Transverse colon (tissue), 4 donors: ENCODE data around the gene IL17RB.

ENCODE experiments used
- POLR2A ChIP-seq: fragments of 450-650 bp; IDR thresholded peaks from one replicate; pipeline ENCODE4 v1.6.1; 2016; ENCODE audit warnings: antibody characterized with exemption, mild to moderate bottlenecking, moderate library complexity
- POLR2AphosphoS5 ChIP-seq, 3 donors: sonication (generic); formaldehyde crosslinking; IDR thresholded peaks; one replicate each; pipeline ENCODE4 v1.6.1; 2016; ENCODE audit warnings: antibody characterized with exemption in 3 of 3
- TF ChIP-seq, protein P1 (sequence below), 5 experiments: fragments of 200-600 bp in 3 of 5; fragments of 450-650 bp in 2 of 5; sonication (generic) in 3 of 5; IDR thresholded peaks; 1 replicate in 2 of 5; 2 replicates in 3 of 5; pipeline ENCODE4 v1.5.1; 2016 to 2017; ENCODE audit warnings: antibody characterized with exemption in 5 of 5, inconsistent platforms in 3 of 5, mild to moderate bottlenecking in 2 of 5, moderate library complexity in 1 of 5

DNA sequence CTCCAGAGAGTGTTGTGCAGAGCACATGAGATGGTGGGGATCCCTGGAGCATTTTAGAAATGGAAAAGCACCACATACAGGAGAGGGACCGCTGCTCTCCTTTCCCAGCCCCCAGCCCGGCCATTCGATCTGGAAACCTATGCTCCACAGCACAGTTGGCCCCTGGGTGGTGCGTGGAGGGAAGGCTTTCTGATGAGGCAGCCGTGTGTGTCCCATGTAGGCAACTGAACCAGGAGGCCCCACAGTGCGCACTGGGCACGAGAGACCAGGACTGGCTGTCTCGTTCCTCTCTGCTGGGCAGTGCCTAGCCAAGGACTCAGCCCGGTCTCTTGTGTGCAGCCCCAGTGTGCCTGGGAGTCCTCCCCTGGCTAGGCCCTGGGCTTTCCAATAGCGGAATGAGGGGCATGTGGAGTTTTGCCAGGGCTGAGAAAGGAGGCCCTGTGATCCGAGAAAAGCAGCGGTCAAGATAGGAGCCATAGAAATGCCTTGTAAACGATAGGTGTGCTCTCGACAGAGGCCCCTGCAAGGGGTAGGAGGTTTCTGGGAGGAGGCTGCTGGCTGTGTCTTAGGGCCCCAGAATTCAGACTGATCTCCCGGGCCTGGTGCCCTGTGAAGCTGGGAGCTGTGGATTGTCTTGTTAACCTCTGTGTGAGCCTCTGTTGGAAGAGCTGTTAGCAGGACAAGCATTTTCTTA is 39.1 kb upstream of the IL17RB start:
- TF ChIP-seq, protein P1, sequence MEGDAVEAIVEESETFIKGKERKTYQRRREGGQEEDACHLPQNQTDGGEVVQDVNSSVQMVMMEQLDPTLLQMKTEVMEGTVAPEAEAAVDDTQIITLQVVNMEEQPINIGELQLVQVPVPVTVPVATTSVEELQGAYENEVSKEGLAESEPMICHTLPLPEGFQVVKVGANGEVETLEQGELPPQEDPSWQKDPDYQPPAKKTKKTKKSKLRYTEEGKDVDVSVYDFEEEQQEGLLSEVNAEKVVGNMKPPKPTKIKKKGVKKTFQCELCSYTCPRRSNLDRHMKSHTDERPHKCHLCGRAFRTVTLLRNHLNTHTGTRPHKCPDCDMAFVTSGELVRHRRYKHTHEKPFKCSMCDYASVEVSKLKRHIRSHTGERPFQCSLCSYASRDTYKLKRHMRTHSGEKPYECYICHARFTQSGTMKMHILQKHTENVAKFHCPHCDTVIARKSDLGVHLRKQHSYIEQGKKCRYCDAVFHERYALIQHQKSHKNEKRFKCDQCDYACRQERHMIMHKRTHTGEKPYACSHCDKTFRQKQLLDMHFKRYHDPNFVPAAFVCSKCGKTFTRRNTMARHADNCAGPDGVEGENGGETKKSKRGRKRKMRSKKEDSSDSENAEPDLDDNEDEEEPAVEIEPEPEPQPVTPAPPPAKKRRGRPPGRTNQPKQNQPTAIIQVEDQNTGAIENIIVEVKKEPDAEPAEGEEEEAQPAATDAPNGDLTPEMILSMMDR (IDR thresholded peaks at IDR 0.05): no peak
- TF ChIP-seq POLR2A (no peak), POLR2AphosphoS5 (IDR thresholded peaks at IDR 0.05) (no peak)
